ENCODE data around the gene LCE5A.

GRCh38 chr1:152537496-152537895 is 26.9 kb downstream of the LCE5A start:
- no peak for TF ChIP-seq CTCF (IDR thresholded peaks at IDR 0.05)
- no peak for TF ChIP-seq ZFX (IDR thresholded peaks at IDR 0.05; ENCODE audit: borderline replicate concordance)
